ENCODE data around the gene DPP7. TPM values are rescaled to one million over a fixed set of nuclear protein-coding genes. Genes with fewer than 3 reads are reported as not detected.

The DPP7 gene
- total and polyA plus RNA-seq, 10 of the 15 experiments (the other 5 are each of a cell fraction or from before 2014, with no cell fraction given) = 0.68 to 245 (median 106) TPM

GRCh38 chr9:137082222-137082924 is 32.2 kb downstream of the DPP7 start:
- H3K27me3 ChIP-seq (replicated peaks in 1 of 2; ENCODE audit: control insufficient read depth in 2 of 2, insufficient read depth in 2 of 2, low read length in 1 of 2) = no peaks in the 10 kb centered on the region
- H3K27ac ChIP-seq (ENCODE audit: control insufficient read depth, insufficient read depth) = no peak overlapping the region
- DNase-seq (ENCODE audit: low read depth, low spot score) = no peak
- peaks cover 0 to 5% of the 10 kb centered on the region in 2 experiments; a peak in 3 of 4 replicates for H3K36me3 ChIP-seq (ENCODE audit: control insufficient read depth in 2 of 2, insufficient read depth in 2 of 2, low read length in 1 of 2)
- H2AFZ ChIP-seq (ENCODE audit: control insufficient read depth, low read depth, low read length) = no peak overlapping the region
- H3K4me3 ChIP-seq = no peak overlapping the region
- no peak overlapping the region for H3K9ac ChIP-seq (ENCODE audit: control insufficient read depth, insufficient read depth, low read length)
- SMC1A ChIA-PET (ENCODE audit: uncharacterized antibody, unreplicated experiment) = interaction anchor here (0.8 to 1.9 kb wide), 3 partner anchors 12 to 14 kb away, joined by 4 to 8 read pairs (median 8); partner anchors contain the start of gene SAPCD2
- RAD21 ChIA-PET (ENCODE audit: unreplicated experiment) = interaction anchor here (1.2 to 2.1 kb wide), 2 partner anchors 10 to 15 kb away, joined by 3 to 8 read pairs; no protein-coding TSS in a partner anchor
- TF ChIP-seq KLF5 (IDR thresholded peaks at IDR 0.05; ENCODE audit: partially characterized antibody) (no peak), MXI1 (IDR thresholded peaks at IDR 0.05; ENCODE audit: low read depth, low read length) (no peak), RB1 (IDR thresholded peaks at IDR 0.05; ENCODE audit: borderline replicate concordance) (no peak), PAX5 (IDR thresholded peaks at IDR 0.05; ENCODE audit: borderline replicate concordance, low read depth, low read length) (no peak), CEBPB (IDR thresholded peaks at IDR 0.05; ENCODE audit: borderline replicate concordance in 1 of 2, low read depth in 2 of 2, low read length in 2 of 2) (no peak), RAD21 (IDR thresholded peaks at IDR 0.05; ENCODE audit: insufficient read depth, low read depth, low read length) (no peak), IRF3 (IDR thresholded peaks at IDR 0.05) (no peak), DPF2 (IDR thresholded peaks at IDR 0.05) (no peak), IRF4 (IDR thresholded peaks at IDR 0.05; ENCODE audit: low read depth, low read length) (no peak), EED (IDR thresholded peaks at IDR 0.05; ENCODE audit: low read depth) (no peak), SPI1 (IDR thresholded peaks at IDR 0.05; ENCODE audit: borderline replicate concordance, insufficient read depth, low read depth, low read length) (no peak), STAT1 (conservative IDR thresholded peaks at IDR 0.05) (no peak), TCF7 (IDR thresholded peaks at IDR 0.05; ENCODE audit: borderline replicate concordance) (no peak), CREB1 (IDR thresholded peaks at IDR 0.05; ENCODE audit: low read depth) (no peak), POLR2AphosphoS2 (IDR thresholded peaks at IDR 0.05; ENCODE audit: low read depth, low read length) (no peak), EGR1 (IDR thresholded peaks at IDR 0.05; ENCODE audit: borderline replicate concordance in 1 of 2, low read depth in 2 of 2, low read length in 2 of 2) (no peak), ZZZ3 (IDR thresholded peaks at IDR 0.05; ENCODE audit: control insufficient read depth, insufficient read length, low read depth) (no peak), CHD1 (IDR thresholded peaks at IDR 0.05; ENCODE audit: low read depth, low read length) (no peak), BMI1 (IDR thresholded peaks at IDR 0.05; ENCODE audit: borderline replicate concordance) (no peak)
- H3K9me3 ChIP-seq (replicated peaks; ENCODE audit: control insufficient read depth, insufficient read depth, low read length) = no peaks in the 10 kb centered on the region
- CTCF ChIA-PET = interaction anchor here (2.2 to 5.0 kb wide), 2 partner anchors 13 kb away, joined by 12 to 80 read pairs; partner anchors contain the start of gene SAPCD2
- no peak for FAIRE-seq
- 90% methylated on average over 12 of the region's 16 CpGs for WGBS (ENCODE audit: insufficient coverage, insufficient replicate concordance, low lambda C conversion rate, missing lambda C conversion rate)
- in situ Hi-C loops (cut with MboI) = no loop called here
- no TSS peak for BruUV-seq (replicated peaks)
- H3K4me1 ChIP-seq (ENCODE audit: control insufficient read depth, insufficient read depth, low read length) = peaks cover 29% of the 10 kb centered on the region
- H4K20me1 ChIP-seq (ENCODE audit: control insufficient read depth, insufficient read depth) = no peaks in the 10 kb centered on the region; the same call in 1 of the 2 replicates
- H3K4me2 ChIP-seq (ENCODE audit: control insufficient read depth, insufficient read depth) = no peak overlapping the region
- no peak for ATAC-seq
- POLR2A ChIA-PET = interaction anchor here (0.5 to 4.6 kb wide), 6 partner anchors 9 to 68 kb away, joined by 3 to 19 read pairs (median 8); partner anchors contain the start of gene SAPCD2
- intact Hi-C loops (cut with micrococcal nuclease; ENCODE audit: unreplicated experiment) = no loop called here
- H3K79me2 ChIP-seq (ENCODE audit: control insufficient read depth, insufficient read depth, low read length) = peaks cover 13% of the 10 kb centered on the region
